IMR-90 (cell line): ENCODE measurements around the gene PCBP3. TPM values are rescaled to one million over a fixed set of nuclear protein-coding genes. Genes with fewer than 3 reads are reported as not detected.

Experiments used
- ATAC-seq: fragments of 200-7000 bp; cut with Tn5 transposase; 2 replicates; pipeline ENCODE4 v1.9.1; 2020; ENCODE audit warnings: low read depth, mild to moderate bottlenecking, moderate library complexity
- BruUV-seq: library from RNA; stranded (reverse); fragments of 400-500 nt; replicated peaks from 2 replicates; lab custom pipeline; 2021; lab: Mats Ljungman, UMichigan
- CTCF ChIA-PET: fragments of 300-600 bp; formaldehyde crosslinking; extraction: SDS; loops from one replicate; lab custom pipeline; 2021; ENCODE audit warnings: antibody characterized with exemption; lab: Yijun Ruan, JAX
- POLR2A ChIA-PET: fragments of 300-600 bp; sonication (Branson Sonifier 250); formaldehyde crosslinking; loops from one replicate; lab custom pipeline; 2022; ENCODE audit warnings: antibody characterized with exemption; ENCODE audit not compliant: unreplicated experiment; lab: Charles Lee
- DNase-seq: peaks from one replicate; pipeline ENCODE4 v3.0.0; 2013
- H2AFZ ChIP-seq: replicated peaks from 2 replicates; pipeline ENCODE3; 2013; ENCODE audit warnings: low read length, mild to moderate bottlenecking; ENCODE audit not compliant: poor library complexity
- H2AK5ac ChIP-seq: 2 replicates; pipeline ENCODE4 v1.6.1; 2013; ENCODE audit warnings: low read depth, low read length, inconsistent platforms
- H2AK9ac ChIP-seq: replicated peaks from 2 replicates; pipeline ENCODE3; 2013; ENCODE audit warnings: mild to moderate bottlenecking, low read depth, low read length, moderate library complexity; ENCODE audit not compliant: poor library complexity
- H2BK120ac ChIP-seq: 2 replicates; pipeline ENCODE4 v1.6.1; 2013; ENCODE audit warnings: low read depth, low read length, inconsistent platforms
- H2BK15ac ChIP-seq: 3 replicates; pipeline ENCODE4 v1.6.1; 2013; ENCODE audit warnings: low read depth, low read length, inconsistent platforms
- H2BK20ac ChIP-seq: 2 replicates; pipeline ENCODE4 v1.6.1; 2013; ENCODE audit warnings: low read depth, mild to moderate bottlenecking, inconsistent platforms, low read length, moderate library complexity
- H2BK5ac ChIP-seq: 2 replicates; pipeline ENCODE4 v1.6.1; 2013; ENCODE audit warnings: mild to moderate bottlenecking, low read depth, low read length, inconsistent platforms; ENCODE audit not compliant: poor library complexity, severe bottlenecking
- H3K14ac ChIP-seq: replicated peaks from 2 replicates; pipeline ENCODE4 v1.6.1; 2013; ENCODE audit warnings: low read depth, low read length, inconsistent platforms
- H3K18ac ChIP-seq: 2 replicates; pipeline ENCODE4 v1.6.1; 2013; ENCODE audit warnings: low read depth, low read length, control low read depth
- H3K23ac ChIP-seq: 2 replicates; pipeline ENCODE4 v1.6.1; 2013; ENCODE audit warnings: low read depth, low read length, inconsistent platforms
- H3K27ac ChIP-seq: 2 replicates; pipeline ENCODE4 v1.5.1; 2013; ENCODE audit warnings: mild to moderate bottlenecking, control low read depth, low read length; ENCODE audit not compliant: insufficient read depth
- H3K27me3 ChIP-seq: 2 replicates; pipeline ENCODE4 v1.6.1; 2013; ENCODE audit warnings: low read length; ENCODE audit not compliant: control insufficient read depth, insufficient read depth
- H3K36me3 ChIP-seq: 2 replicates; pipeline ENCODE4 v1.6.1; 2013; ENCODE audit warnings: low read length, mixed read lengths; ENCODE audit not compliant: control insufficient read depth, insufficient read depth
- H3K4ac ChIP-seq: 2 replicates; pipeline ENCODE4 v1.6.1; 2013; ENCODE audit warnings: low read depth, low read length, inconsistent platforms
- H3K4me1 ChIP-seq: 2 replicates; pipeline ENCODE4 v1.6.1; 2013; ENCODE audit warnings: low read length, mixed read lengths; ENCODE audit not compliant: control insufficient read depth, insufficient read depth
- H3K4me2 ChIP-seq: 2 replicates; pipeline ENCODE4 v1.6.1; 2013; ENCODE audit warnings: low read depth, mild to moderate bottlenecking, control low read depth, low read length, moderate library complexity
- H3K4me3 ChIP-seq: 2 replicates; pipeline ENCODE4 v1.5.1; 2013; ENCODE audit warnings: low read depth, mild to moderate bottlenecking, control low read depth, low read length, moderate library complexity; ENCODE audit not compliant: insufficient read depth
- H3K56ac ChIP-seq: 2 replicates; pipeline ENCODE4 v1.6.1; 2013; ENCODE audit warnings: low read length, inconsistent platforms; ENCODE audit not compliant: insufficient read depth; ENCODE audit errors: extremely low read depth
- H3K79me1 ChIP-seq, 2 experiments: 2 replicates each; pipeline ENCODE4 v1.6.1; 2013; ENCODE audit warnings: low read length in 2 of 2, inconsistent platforms in 1 of 2, low read depth in 1 of 2
- H3K9ac ChIP-seq: 2 replicates; pipeline ENCODE4 v1.6.1; 2013; ENCODE audit warnings: low read depth, low read length, control low read depth
- H3K9me1 ChIP-seq: 2 replicates; pipeline ENCODE4 v1.6.1; 2013; ENCODE audit warnings: low read length, inconsistent platforms; ENCODE audit not compliant: insufficient read depth
- H3K9me3 ChIP-seq: 2 replicates; pipeline ENCODE4 v1.6.1; 2013; ENCODE audit warnings: low read length; ENCODE audit not compliant: control insufficient read depth, insufficient read depth
- H4K20me1 ChIP-seq: 2 replicates; pipeline ENCODE4 v1.6.1; 2013; ENCODE audit warnings: low read length, inconsistent platforms; ENCODE audit not compliant: insufficient read depth
- H4K5ac ChIP-seq: 2 replicates; pipeline ENCODE4 v1.6.1; 2013; ENCODE audit warnings: mild to moderate bottlenecking, low read depth, low read length, control low read depth
- H4K8ac ChIP-seq, 2 experiments: 2 replicates each; pipeline ENCODE4 v1.6.1; 2013; ENCODE audit warnings: low read depth in 2 of 2, low read length in 2 of 2, control low read depth in 1 of 2, inconsistent platforms in 1 of 2
- H4K91ac ChIP-seq: 2 replicates; pipeline ENCODE4 v1.6.1; 2013; ENCODE audit warnings: low read depth, low read length, inconsistent platforms; ENCODE audit not compliant: insufficient read depth
- BHLHE40 ChIP-seq: fragments of 150-350 bp; IDR thresholded peaks from 2 replicates; pipeline ENCODE4 v1.6.1; 2016; ENCODE audit warnings: mild to moderate bottlenecking, low read depth, low read length
- CEBPB ChIP-seq: IDR thresholded peaks from 2 replicates; pipeline ENCODE4 v1.6.1; 2012; ENCODE audit warnings: low read depth, low read length, improper control_type of control experiment
- CHD1 ChIP-seq: IDR thresholded peaks from 2 replicates; pipeline ENCODE4 v1.6.1; 2012; ENCODE audit warnings: low read depth, low read length, improper control_type of control experiment
- CTCF ChIP-seq: conservative IDR thresholded peaks from 2 replicates; pipeline ENCODE4 v1.5.1; 2012; ENCODE audit warnings: mild to moderate bottlenecking, low read depth, low read length, improper control_type of control experiment
- ELK1 ChIP-seq: fragments of 150-350 bp; IDR thresholded peaks from 2 replicates; pipeline ENCODE4 v1.6.1; 2016; ENCODE audit warnings: low read depth, mild to moderate bottlenecking, low read length, moderate library complexity, borderline replicate concordance
- FOS ChIP-seq: fragments of 150-350 bp; IDR thresholded peaks from 2 replicates; pipeline ENCODE4 v1.6.1; 2016; ENCODE audit warnings: low read depth, low read length
- MAFK ChIP-seq: IDR thresholded peaks from 2 replicates; pipeline ENCODE4 v1.6.1; 2012; ENCODE audit warnings: low read depth, low read length, improper control_type of control experiment
- MAZ ChIP-seq: IDR thresholded peaks from 2 replicates; pipeline ENCODE4 v1.6.1; 2012; ENCODE audit warnings: low read depth, mild to moderate bottlenecking, low read length, improper control_type of control experiment, moderate library complexity, borderline replicate concordance
- MXI1 ChIP-seq: IDR thresholded peaks from 2 replicates; pipeline ENCODE4 v1.6.1; 2012; ENCODE audit warnings: low read depth, mild to moderate bottlenecking, low read length, moderate library complexity, borderline replicate concordance
- NFE2L2 ChIP-seq: fragments of 150-350 bp; IDR thresholded peaks from 2 replicates; pipeline ENCODE4 v1.6.1; 2016; ENCODE audit warnings: low read depth, mild to moderate bottlenecking, low read length
- POLR2A ChIP-seq: IDR thresholded peaks from 2 replicates; pipeline ENCODE4 v1.6.1; 2012; ENCODE audit warnings: mild to moderate bottlenecking, low read depth, low read length
- RAD21 ChIP-seq: IDR thresholded peaks from 2 replicates; pipeline ENCODE4 v1.6.1; 2012; ENCODE audit warnings: low read length, improper control_type of control experiment
- RCOR1 ChIP-seq: IDR thresholded peaks from 2 replicates; pipeline ENCODE4 v1.6.1; 2012; ENCODE audit warnings: mild to moderate bottlenecking, low read length, improper control_type of control experiment; ENCODE audit not compliant: insufficient replicate concordance
- RFX5 ChIP-seq: IDR thresholded peaks from 2 replicates; pipeline ENCODE4 v1.8.0; 2012; ENCODE audit warnings: low read depth, mild to moderate bottlenecking, low read length, moderate library complexity
- SMC3 ChIP-seq: fragments of 150-350 bp; IDR thresholded peaks from 2 replicates; pipeline ENCODE4 v1.6.1; 2016; ENCODE audit warnings: low read depth, mild to moderate bottlenecking, antibody characterized with exemption, low read length, moderate library complexity
- WGBS, 2 experiments: methylation state at CpG; one replicate each; pipeline versions ENCODE4 v1.1.5 to v1.1.7; 2013; ENCODE audit warnings: missing lambda C conversion rate in 2 of 2; ENCODE audit not compliant: insufficient read length in 1 of 2; ENCODE audit errors: extremely low coverage in 2 of 2; 5-methylcytosine and 5-hydroxymethylcytosine counted together
- dilution Hi-C: fragments of 300-500 bp; cut with HindIII; formaldehyde crosslinking; loops from one replicate; pipeline ENCODE4 v1.14.3; 2018; ENCODE audit warnings: low sequenced_read_pairs; ENCODE audit not compliant: unreplicated experiment
- in situ Hi-C: fragments of 300-500 bp; cut with MboI; formaldehyde crosslinking; loops from 3 replicates; pipeline ENCODE4 v1.14.3; 2019; ENCODE audit warnings: low sequenced_read_pairs, inconsistent platforms, mixed read lengths
- intact Hi-C: fragments of 100-400 bp; cut with micrococcal nuclease; formaldehyde crosslinking; loops from 2 replicates; pipeline ENCODE4 v1.10.0; 2022
- polyA plus RNA-seq, 3 experiments: library from polyadenylated mRNA; depleted of rRNA; stranded (reverse); fragments of >200 nt; gene quantifications; 2 replicates each; pipeline ENCODE4 v1.2.3, GENCODE V29; 2012; ENCODE audit warnings: low replicate concordance in 1 of 3
- total RNA-seq: library from RNA; depleted of rRNA; stranded (reverse); fragments of >200 nt; gene quantifications from 2 replicates; pipeline ENCODE4 v1.2.3, GENCODE V29; 2012

The PCBP3 gene
- total and polyA plus RNA-seq, 2 of the 4 experiments (the other 2 are of a cell fraction): 2.9 to 3.9 TPM

GRCh38 chr21:45937721-45938452 lies 294.4 kb downstream of the PCBP3 start:
- H2AFZ ChIP-seq: no peak overlapping the region
- no peak overlapping the region for H2BK15ac ChIP-seq
- H3K4ac ChIP-seq: no peak overlapping the region
- H3K9ac ChIP-seq: no peak overlapping the region
- peaks cover 29% of the 10 kb centered on the region for H3K9me3 ChIP-seq
- no peak overlapping the region for H3K56ac ChIP-seq
- POLR2A ChIA-PET: no interaction called here
- H3K27me3 ChIP-seq: no peaks in the 10 kb centered on the region; the same call in 1 of the 2 replicates
- CTCF ChIA-PET: no interaction called here
- H3K4me3 ChIP-seq: no peak overlapping the region
- H4K20me1 ChIP-seq: no peaks in the 10 kb centered on the region
- no peak overlapping the region for H3K14ac ChIP-seq
- no peak for TF ChIP-seq NFE2L2
- TF ChIP-seq SMC3: no peak
- TF ChIP-seq ELK1: no peak
- no peak for TF ChIP-seq RCOR1
- no peak for TF ChIP-seq RAD21
- no peak for TF ChIP-seq MXI1
- TF ChIP-seq POLR2A: no peak
- TF ChIP-seq CHD1: no peak
- TF ChIP-seq MAZ: no peak
- no peak for TF ChIP-seq RFX5
- TF ChIP-seq BHLHE40: no peak
- no peak for TF ChIP-seq CEBPB
- TF ChIP-seq FOS: no peak
- TF ChIP-seq MAFK: no peak
- TF ChIP-seq CTCF: no peak
- H2BK20ac ChIP-seq: no peak overlapping the region
- no peaks in the 10 kb centered on the region for H3K9me1 ChIP-seq
- H2BK120ac ChIP-seq: no peak overlapping the region
- BruUV-seq: no TSS peak
- ATAC-seq (no peak), DNase-seq (no peak)
- H4K8ac ChIP-seq: no peak overlapping the region
- H3K4me1 ChIP-seq: no peaks in the 10 kb centered on the region
- no peak overlapping the region for H2AK5ac ChIP-seq
- dilution Hi-C loops: no loop called here
- no peak overlapping the region for H2AK9ac ChIP-seq
- no peak overlapping the region for H4K5ac ChIP-seq
- no peak overlapping the region for H2BK5ac ChIP-seq
- WGBS, 2 experiments: 86% methylated on average over 9 of the region's 17 CpGs; no CpG with 5 or more reads in 1 of the 2 experiments
- intact Hi-C loops: no loop called here
- H3K79me1 ChIP-seq: no peaks in the 10 kb centered on the region
- no peak overlapping the region for H4K91ac ChIP-seq
- H3K23ac ChIP-seq: no peak overlapping the region
- no peak overlapping the region for H3K27ac ChIP-seq
- H3K4me2 ChIP-seq: no peak overlapping the region
- no peak overlapping the region for H3K18ac ChIP-seq
- in situ Hi-C loops: no loop called here
- H3K36me3 ChIP-seq: no peaks in the 10 kb centered on the region; the same call in 1 of the 2 replicates
